ENCODE measurements around the gene MAEA.

The MAEA gene

GRCh38 chr4:1336088-1336491, 46.4 kb downstream of the MAEA start:
- DNase-seq (ENCODE audit: insufficient read length, low spot score): no peak
- TF ChIP-seq CTCF (IDR thresholded peaks at IDR 0.05; ENCODE audit: insufficient read depth, missing control alignments): no peak
- FAIRE-seq: no peak

- DNase-seq (ENCODE audit: insufficient read length, low spot score): no peak
- FAIRE-seq: no peak
- no peak for TF ChIP-seq CTCF (IDR thresholded peaks at IDR 0.05; ENCODE audit: insufficient read depth, missing control alignments)
Observed at GRCh38 chr4:1337376-1337831, 47.7 kb downstream of the MAEA start.

GRCh38 chr4:1337951-1338751, 48.5 kb downstream of the MAEA start:
- TF ChIP-seq CTCF (IDR thresholded peaks at IDR 0.05; ENCODE audit: insufficient read depth, missing control alignments): no peak
- DNase-seq (ENCODE audit: insufficient read length, low spot score) (no peak), FAIRE-seq (no peak)

GRCh38 chr4:1338752-1339414, 49.2 kb downstream of the MAEA start:
- TF ChIP-seq CTCF (IDR thresholded peaks at IDR 0.05; ENCODE audit: insufficient read depth, missing control alignments): no peak
- no peak for FAIRE-seq

GRCh38 chr4:1339489-1339888, 49.8 kb downstream of the MAEA start:
- FAIRE-seq: no peak

More at GRCh38 chr4:1338752-1339414, 49.2 kb downstream of the MAEA start:
- no peak for DNase-seq (ENCODE audit: insufficient read length, low spot score)

GRCh38 chr4:1340181-1340747, 50.6 kb downstream of the MAEA start:
- no peak for DNase-seq (ENCODE audit: insufficient read length, low spot score)
- FAIRE-seq: no peak

More at GRCh38 chr4:1339489-1339888, 49.8 kb downstream of the MAEA start:
- DNase-seq (ENCODE audit: insufficient read length, low spot score): no peak
- TF ChIP-seq CTCF (IDR thresholded peaks at IDR 0.05; ENCODE audit: insufficient read depth, missing control alignments): no peak

More at GRCh38 chr4:1340181-1340747, 50.6 kb downstream of the MAEA start:
- TF ChIP-seq CTCF (IDR thresholded peaks at IDR 0.05; ENCODE audit: insufficient read depth, missing control alignments): no peak
